Measurements from ENCODE around the gene MAP3K5.
"Not testable (repeated sequence)": the region's sequence is repeated elsewhere in the genome, so short reads cannot be mapped to it uniquely, and the experiment has no call there.

The MAP3K5 gene

DNA sequence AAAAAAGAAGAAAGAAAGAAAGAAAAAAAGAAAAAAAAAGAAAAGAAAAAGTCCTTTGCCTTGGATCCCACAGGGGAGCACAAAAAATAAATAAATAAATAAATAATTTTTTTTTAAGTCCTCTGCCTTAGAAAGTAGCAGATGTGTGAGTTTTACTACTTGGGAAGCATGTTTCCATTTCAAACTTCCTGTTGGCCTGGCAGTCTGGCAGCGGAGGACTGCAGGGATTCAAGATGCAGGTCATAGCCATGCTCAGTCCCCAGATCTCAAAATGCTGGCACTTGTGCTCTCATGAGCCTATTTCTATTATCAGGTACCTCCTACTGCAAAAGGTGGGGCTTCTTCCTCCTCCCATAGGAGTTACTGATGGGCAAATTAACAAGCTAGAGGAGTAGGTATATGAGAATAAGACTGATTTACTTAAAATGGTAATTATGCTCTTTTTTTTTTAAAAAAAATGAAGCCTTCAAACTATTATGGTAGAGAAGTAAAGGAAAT, 187.9 kb downstream of the MAP3K5 start:
- no peak for DNase-seq

DNA sequence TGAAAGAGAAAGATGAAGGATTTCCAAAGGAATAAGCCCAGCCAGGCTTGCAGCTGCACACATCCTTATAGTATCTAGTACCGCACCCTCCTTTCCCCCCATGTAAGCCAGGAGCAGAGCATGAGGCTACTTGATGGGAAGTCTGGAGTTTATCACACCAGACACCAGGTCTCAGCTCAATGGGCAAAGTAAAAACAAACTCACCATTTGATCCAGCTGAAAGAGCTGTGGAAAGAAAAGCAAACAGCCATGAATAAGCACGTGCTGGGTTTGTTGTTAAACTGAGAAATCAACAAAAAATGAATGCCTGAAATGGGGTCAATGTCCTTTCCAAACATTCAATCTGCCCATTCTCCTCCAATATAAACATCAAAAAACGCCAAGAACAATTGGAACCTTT, 191.5 kb downstream of the MAP3K5 start:
- no peak for DNase-seq

DNA sequence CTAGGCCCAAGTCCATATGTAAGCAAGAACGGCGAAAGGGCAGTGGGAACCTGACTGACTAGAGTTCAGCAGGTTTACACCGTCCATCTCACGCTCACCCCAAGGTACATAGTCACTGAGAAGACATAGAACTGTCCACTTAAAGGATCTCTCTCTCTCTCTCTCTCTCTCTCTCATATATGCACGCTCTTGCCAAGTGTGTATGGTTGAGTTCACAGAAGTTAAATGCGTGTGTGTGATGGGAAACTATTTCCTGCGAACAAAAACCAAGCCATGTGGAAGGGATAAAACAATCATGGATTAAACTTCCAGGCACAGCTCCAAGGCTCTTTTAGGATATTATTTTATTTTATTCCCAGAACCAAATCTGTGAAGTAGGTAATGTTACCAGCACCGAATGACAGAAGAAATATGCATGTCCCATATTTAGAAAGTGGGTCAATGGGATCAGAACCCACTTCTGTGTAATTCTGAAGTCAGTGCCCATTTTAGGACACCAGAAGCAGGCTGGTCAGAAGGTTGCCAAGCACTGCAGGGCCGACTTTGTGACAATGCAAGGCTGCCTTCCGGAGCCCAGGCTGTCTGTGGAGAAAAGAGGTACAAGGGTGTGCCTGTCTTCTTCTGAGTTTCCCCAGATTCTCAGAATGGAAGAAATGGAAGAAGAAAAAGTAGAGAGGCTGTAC, 192.8 kb downstream of the MAP3K5 start:
- DNase-seq = peak; percentile 71

DNA sequence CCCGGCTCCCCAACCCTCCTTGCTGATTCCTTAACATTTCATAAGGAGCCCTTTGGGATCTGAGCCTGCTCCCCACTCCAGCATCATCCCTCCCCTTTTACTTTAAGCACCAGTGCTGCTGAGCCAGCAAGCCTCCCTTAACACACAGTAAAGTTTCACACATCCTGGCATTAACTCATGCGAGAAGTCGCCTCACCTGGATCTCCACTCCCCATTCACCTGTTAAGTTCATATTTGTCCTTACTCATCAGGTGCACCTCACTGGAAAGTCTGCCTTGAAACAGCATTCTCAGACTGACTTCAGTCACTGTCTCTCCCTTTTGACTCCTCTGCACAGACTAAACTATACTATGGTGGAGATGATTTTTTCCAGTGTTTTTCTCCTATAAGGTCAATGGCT, 194.2 kb downstream of the MAP3K5 start:
- no peak for DNase-seq

GRCh38 chr6:136594671-136595070, 197.6 kb downstream of the MAP3K5 start:
- no peak for DNase-seq

DNA sequence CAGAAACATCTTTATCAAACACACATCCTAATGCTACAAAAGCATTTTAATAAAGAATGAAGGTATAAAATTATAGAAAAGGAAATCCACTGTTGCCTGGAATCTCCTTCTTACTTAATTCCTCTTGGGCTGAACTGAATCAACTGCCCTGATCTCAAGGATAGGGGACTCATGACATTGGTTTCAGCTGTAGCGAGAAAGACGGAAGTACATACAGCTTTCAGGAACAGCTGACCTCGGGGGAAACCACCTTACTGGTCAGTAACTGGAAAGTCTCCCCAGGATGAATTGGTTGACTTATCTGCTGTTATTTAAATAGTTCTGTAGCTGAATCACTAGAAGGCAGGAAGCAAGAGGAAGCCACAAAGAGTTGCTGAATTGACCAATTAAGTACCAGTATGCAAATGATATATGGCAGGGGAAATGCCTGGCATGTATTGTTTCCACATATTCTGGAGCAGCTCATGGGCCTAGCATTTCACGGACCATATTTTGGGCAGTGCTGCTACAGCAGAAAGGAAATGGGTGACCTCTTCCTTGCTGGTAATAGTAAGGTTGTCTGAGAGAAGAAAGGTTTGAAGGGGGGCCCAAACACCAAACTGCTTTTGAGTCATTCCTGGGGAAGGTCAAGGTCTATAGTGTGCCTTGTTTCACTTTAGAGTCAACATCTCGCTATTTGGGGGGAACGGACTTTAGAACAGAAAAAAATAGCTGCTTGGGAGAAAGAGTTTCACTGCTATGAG, 198.4 kb downstream of the MAP3K5 start:
- peak; percentile 96 for DNase-seq

DNA sequence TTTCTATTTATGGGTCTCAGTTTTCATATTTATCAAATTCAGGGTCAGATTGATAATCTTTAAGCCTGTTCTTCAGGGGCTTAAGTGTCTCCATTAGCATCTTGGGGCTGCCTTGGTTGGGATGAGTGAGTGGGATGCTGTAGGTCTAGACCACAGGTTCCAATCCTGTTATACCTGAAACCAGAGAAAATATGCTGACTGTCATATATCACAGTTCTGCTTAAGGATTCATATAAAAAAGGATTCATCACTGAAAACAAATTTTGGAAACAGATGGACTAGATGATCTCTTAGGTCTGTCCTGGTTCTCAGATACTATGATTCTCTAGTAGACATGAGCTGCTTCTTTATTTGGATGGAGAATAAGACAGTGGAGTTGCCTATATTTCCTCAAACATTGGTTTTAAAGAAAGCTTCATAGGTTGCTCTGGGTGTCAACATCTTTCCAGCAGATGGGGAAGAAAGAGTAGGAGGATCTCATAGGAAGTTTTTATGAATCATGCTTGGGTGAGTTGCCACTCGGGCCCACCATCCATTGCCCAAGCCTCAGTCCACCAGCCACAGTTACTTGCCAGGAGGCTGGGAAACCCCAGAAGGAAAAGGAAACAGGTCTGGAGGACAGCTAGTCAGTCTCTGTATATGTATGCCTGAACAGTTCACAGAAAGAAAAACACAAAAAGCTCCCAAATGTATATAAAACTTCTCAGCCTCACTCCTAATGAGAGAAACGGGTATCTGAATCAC, 199.2 kb downstream of the MAP3K5 start:
- DNase-seq = peak; percentile 43

DNA sequence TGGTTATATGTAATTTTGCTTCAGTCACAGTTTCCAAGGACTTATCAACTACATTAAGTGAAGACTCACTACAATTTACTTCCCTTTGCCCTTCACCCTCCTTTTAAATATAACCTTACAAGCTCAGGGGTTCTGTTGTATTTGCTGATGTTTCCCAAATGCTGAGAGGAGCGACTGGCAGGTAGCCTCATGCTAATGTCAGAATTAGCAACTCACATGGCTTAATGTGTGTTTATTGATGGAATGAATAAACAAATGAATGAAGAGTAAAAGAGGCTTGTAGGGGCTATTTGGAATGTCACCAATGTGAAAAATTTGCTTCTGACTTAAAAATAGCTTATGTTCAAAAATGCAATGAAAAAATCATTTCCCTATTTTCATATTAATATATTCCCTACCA, 200.7 kb downstream of the MAP3K5 start:
- DNase-seq = no peak

GRCh38 chr6:136590846-136591245, 201.4 kb downstream of the MAP3K5 start:
- DNase-seq = not testable (repeated sequence)

- DNase-seq = no peak
Observed at GRCh38 chr6:136587527-136587926, 204.8 kb downstream of the MAP3K5 start.

DNA sequence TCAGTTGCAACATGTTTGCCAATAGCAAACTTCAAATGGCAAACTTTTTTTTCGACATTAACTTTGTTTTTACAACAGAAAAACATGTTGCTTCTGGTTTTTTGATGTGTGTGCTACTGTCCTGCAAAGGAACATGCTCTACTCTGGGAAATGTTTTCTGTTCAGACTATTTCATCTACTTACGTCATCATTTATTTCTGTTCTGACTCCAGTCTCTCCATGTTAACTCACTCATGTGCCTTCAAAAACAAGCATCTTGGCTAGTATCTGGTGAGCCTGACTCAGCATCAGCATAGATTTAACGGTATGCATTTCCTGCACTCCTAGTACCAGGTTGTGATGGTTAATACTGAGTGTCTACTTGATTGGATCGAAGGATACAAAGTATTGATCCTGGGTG, 206.0 kb downstream of the MAP3K5 start:
- peak; percentile 89 for DNase-seq

GRCh38 chr6:136585523-136585922, 206.8 kb downstream of the MAP3K5 start:
- not testable (repeated sequence) for DNase-seq

GRCh38 chr6:136584290-136584689, 208.0 kb downstream of the MAP3K5 start:
- not testable (repeated sequence) for DNase-seq

GRCh38 chr6:136582711-136583471, 209.4 kb downstream of the MAP3K5 start:
- DNase-seq = peak; percentile 74

DNA sequence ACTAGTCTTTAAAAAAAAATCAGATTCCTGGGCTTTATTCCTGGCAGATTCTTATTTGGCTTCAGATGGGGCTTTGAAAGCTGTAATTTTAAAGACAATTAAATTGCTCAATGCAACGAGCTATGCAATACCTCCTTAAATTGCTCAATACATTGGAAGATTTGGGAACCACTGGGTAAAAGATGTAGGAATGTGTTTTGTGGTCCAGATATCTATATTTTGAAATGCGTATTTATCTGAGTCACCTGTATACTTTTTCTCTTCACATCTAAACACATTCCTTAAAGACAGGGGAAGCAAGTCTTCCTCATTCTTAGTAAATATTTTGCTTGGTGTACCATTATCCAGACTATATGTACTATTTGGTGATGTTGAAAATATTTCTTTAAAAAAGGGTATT, 212.5 kb downstream of the MAP3K5 start:
- DNase-seq = no peak

- DNase-seq = no peak
Observed at GRCh38 chr6:136576821-136577220, 215.5 kb downstream of the MAP3K5 start.

GRCh38 chr6:136571496-136571895, 220.8 kb downstream of the MAP3K5 start:
- no peak for DNase-seq

GRCh38 chr6:136571065-136571464, 221.2 kb downstream of the MAP3K5 start:
- DNase-seq = no peak

DNA sequence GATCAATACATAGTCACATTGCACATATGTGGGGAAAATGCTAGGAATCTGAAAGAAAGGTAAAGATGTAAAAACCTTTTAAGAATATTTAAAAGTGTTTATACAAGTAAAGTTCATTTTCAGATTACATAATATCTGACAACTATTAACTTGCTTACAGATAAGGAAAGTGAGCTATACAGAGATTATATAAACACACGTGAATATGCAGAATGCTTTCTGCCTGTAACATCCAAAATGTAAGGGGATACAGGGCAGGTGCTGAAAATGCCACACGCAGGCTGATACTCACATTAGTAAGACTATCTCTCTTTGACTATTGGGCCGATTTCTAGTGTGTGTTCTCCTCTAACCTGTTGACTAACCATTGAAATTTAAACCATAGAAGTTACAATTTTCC, 224.1 kb downstream of the MAP3K5 start:
- no peak for DNase-seq

- no peak for DNase-seq
Observed at GRCh38 chr6:136567688-136568087, 224.6 kb downstream of the MAP3K5 start.

GRCh38 chr6:136566851-136567250, 225.4 kb downstream of the MAP3K5 start:
- no peak for DNase-seq

DNA sequence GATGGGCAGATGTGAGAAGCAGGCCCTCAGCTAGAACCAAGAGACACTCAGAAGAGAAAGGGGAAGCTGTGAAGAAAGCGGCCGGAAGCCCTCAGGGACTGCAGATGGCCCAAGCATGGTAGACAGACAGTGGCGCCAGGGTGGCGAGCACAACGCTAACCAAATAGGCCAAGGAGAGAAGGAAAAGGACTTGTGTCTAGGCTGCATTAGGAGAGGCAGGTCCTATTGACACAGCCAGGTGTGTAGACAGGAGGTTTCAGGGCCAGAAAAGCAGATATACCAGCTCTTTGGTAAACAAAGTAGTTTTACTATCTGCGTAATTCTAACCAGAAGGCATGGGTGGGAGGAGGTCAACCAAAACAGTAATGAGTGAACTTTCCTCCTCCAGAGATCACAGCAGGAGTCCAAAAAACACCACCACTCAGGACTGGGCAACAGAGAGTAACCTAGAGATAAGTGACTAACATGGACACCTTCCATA, 226.2 kb downstream of the MAP3K5 start:
- DNase-seq = no peak

- no peak for DNase-seq
Observed at GRCh38 chr6:136564180-136564579, 228.1 kb downstream of the MAP3K5 start.

All from fibroblast of skin of right biceps (primary cell).